C1 segment of cervical spinal cord (tissue), 14 donors: ENCODE data around the gene PYURF.

Experiments used
- DNase-seq, 14 donors: peaks; one replicate each; lab custom pipeline; 2025; lab: John Stamatoyannopoulos, UW

Gene PYURF

DNA sequence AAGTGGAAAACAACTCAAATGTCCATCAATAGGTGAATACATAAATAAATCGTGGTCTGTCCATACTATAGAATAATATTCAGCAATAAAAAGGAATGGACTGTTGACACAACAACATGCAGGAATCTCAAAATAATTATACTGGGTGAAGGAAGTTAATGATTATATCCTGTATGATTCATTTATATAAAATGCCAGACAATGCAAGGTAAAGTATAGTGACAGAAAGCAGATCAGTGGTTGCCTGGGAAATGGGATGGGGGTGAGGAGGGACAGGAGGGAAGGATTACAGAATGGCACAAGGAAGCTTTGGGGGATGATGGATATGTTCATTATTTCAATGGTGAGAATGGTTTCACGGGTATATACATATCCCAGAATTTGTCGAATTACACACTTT, 12.3 kb downstream of the PYURF start:
- no peak for DNase-seq

DNA sequence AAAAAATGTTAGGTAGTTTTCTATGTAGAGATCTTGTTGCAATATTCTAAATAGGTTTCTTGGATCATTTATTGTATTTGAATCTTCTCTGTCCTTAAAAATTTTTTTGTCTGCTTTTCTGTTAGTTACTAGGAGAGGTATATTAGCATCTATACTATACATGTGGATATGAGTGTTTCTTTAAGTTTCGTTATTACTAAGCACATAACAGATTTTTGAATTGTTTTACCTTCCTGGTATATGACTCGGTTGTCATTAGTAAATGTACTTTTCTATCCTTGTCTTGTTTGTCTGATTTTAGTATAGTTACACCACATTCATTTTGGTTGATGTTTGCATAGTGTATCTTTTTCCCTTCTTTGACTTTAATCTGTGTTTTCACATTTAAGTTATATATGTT, 20.2 kb downstream of the PYURF start:
- DNase-seq: no peak

DNA sequence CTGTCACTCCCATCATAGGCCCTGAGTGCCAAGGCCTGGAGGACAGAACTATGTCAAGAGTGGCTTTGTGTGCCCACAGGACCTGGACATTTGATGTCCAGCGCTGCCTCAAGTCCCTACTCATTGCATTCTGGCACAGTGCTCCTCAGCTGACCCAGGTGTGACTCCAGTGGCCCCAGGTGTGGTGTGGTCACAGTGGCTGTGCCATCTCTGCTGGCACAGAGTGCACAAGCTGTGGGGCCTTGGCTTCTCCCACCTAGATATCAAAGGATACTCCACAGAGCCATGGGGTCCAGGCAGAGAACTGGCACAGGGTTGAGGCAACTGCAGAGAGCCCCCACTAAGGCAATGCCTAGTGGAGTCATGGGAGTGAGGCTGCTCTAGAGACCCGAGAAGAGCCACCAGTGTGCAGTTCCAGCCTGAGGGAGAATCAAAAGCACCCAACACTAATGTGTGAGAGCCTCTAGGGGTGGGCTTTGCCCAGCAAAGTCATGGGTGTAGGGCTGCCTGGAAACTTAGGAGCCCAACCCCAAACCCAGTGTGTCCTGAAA, 25.6 kb downstream of the PYURF start:
- DNase-seq: no peak

DNA sequence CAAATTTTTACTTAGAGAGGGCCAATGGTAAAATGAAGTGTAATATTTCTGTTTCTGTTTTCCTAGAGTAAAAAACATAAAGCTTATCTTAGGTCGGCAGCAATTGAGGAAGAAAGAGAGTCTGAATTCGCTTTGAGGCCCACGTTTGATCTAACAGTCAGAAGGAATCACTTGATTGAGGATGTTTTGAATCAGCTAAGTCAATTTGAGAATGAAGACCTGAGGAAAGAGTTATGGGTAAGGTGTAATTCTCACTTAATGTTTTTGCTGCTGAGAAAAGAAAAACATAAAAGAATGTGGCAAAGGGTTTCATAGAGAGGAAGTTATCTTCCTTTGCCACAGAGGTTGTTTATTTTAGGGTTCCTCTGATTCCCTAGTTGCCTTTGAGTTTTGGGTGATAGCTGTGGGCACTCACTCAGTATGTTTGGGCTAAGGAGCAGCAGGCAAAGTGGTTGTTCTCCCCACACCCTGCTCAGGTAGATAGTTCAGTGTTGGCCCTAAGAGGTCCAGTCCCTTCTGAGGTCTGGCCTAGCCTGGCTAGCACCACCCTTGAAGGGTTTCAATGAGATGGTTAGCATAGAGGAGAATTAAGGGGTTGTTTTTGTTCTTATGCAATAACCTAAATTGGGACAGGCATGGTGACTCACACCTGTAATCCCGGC, 34.3 kb downstream of the PYURF start:
- no peak for DNase-seq

DNA sequence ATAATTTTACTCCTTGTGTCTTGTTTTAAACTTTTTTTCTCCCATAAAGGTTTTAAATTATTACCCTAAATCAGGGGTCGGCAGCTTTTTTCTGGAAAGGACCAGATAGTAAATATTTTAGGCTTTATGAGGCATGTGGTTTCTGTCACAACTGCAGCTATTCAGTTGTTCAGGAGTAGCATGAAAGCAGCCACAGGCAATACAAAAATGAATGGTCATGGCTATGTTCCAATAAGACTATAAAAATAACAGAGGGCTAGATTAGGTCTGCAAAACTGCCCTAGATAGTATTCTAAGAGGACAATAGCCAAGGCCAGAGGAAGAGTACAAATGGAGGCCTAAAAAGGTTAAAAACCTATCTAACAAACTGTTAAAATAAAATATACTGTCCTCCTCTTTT, 42.0 kb downstream of the PYURF start:
- DNase-seq: no peak

DNA sequence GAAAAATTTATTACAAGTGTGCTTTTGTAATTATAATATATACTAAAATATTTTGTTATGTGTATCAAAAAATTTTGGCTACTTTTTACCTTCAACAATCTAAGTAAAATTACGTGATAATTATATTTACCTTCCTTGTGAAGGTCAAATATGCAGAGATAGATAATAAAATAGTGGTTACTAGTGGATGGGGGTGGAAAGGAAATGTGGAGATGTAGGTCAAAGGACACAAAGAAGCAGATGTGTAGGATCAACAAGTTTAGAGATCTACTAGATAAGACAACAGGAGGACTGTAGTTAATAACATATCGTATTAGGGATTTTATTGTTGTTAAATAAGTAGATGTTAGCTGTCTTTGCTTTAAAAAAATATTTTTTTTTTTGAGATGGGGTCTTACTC, 45.3 kb downstream of the PYURF start:
- DNase-seq: no peak

- DNase-seq: no peak
Observed at GRCh38 chr4:88477229-88477860, 46.2 kb downstream of the PYURF start.
